K562 (cell line): Measurements from ENCODE around the gene NR6A1. TPM values are rescaled to one million over a fixed set of nuclear protein-coding genes. Genes with fewer than 3 reads are reported as not detected.

Source experiments
- ATAC-seq: fragments of 200-7000 bp; cut with Tn5 transposase; 3 replicates; pipeline ENCODE4 v1.9.1; 2020; ENCODE audit warnings: moderate library complexity
- BruUV-seq: library from RNA; stranded (reverse); fragments of 400-500 nt; replicated peaks from 2 replicates; lab custom pipeline; 2021; lab: Mats Ljungman, UMichigan
- CTCF ChIA-PET: fragments of 300-600 bp; formaldehyde crosslinking; extraction: SDS; loops from one replicate; lab custom pipeline; 2021; ENCODE audit warnings: low intra/inter-chr PET ratio; lab: Yijun Ruan, JAX
- POLR2A ChIA-PET: fragments of 300-600, 350-650 bp; sonication (Branson Sonifier 250); formaldehyde crosslinking; extraction: SDS; loops from one replicate; lab custom pipeline; 2021; ENCODE audit warnings: antibody characterized with exemption, inconsistent platforms; lab: Yijun Ruan, JAX
- DNase-seq, 4 experiments: peaks; one replicate each; pipeline versions ENCODE4 v3.0.0 to v3.0.0-alpha.2; 2011 to 2018; ENCODE audit warnings: low spot score in 3 of 4, mixed read lengths in 3 of 4; ENCODE audit errors: extremely low read depth in 1 of 4
- FAIRE-seq: peaks from 2 replicates; lab custom pipeline; 2011; peaks lifted over from hg19 to GRCh38; lab: Jason Lieb, UNC
- H2AFZ ChIP-seq: 2 replicates; pipeline ENCODE4 v1.6.0; 2011; ENCODE audit warnings: low read depth, low read length, control low read depth, inconsistent platforms
- H3K27ac ChIP-seq: fragments of 200-600 bp; 3 replicates; pipeline ENCODE4 v1.8.0; 2011; ENCODE audit warnings: low read depth, mild to moderate bottlenecking, control low read depth, inconsistent platforms, low read length, moderate library complexity, mixed read lengths; ENCODE audit errors: extremely low read depth
- H3K27me3 ChIP-seq, 2 experiments: fragments of 300-600 bp in 1 of 2; 2 replicates in 1 of 2; 3 replicates in 1 of 2; pipeline versions ENCODE4 v1.6.0 to v1.8.0; 2011; ENCODE audit warnings: inconsistent platforms in 2 of 2, low read length in 2 of 2, mild to moderate bottlenecking in 1 of 2, mixed read lengths in 1 of 2, moderate library complexity in 1 of 2; ENCODE audit not compliant: control insufficient read depth in 2 of 2, insufficient read depth in 2 of 2
- H3K36me3 ChIP-seq: fragments of 300-600 bp; 3 replicates; pipeline ENCODE4 v1.8.0; 2011; ENCODE audit warnings: mild to moderate bottlenecking, low read length, inconsistent platforms; ENCODE audit not compliant: control insufficient read depth, insufficient read depth
- H3K4me1 ChIP-seq, 2 experiments: fragments of 200-600 bp in 1 of 2; replicated peaks in 1 of 2; 2 replicates in 1 of 2; 3 replicates in 1 of 2; pipeline versions ENCODE4 v1.5.1 to v1.8.0; 2011; ENCODE audit warnings: inconsistent platforms in 2 of 2, low read length in 2 of 2, mild to moderate bottlenecking in 1 of 2, mixed read lengths in 1 of 2, moderate library complexity in 1 of 2; ENCODE audit not compliant: control insufficient read depth in 2 of 2, insufficient read depth in 2 of 2
- H3K4me2 ChIP-seq: 2 replicates; pipeline ENCODE4 v1.6.1; 2011; ENCODE audit warnings: low read length, control low read depth, inconsistent platforms, mixed read lengths; ENCODE audit not compliant: insufficient read depth
- H3K4me3 ChIP-seq: fragments of 200-600 bp; sonication (generic), shearing (Covaris generic); 2 replicates; pipeline ENCODE4 v1.5.1; 2016; ENCODE audit warnings: control low read depth, inconsistent platforms
- H3K79me2 ChIP-seq: fragments of 200-600 bp; 3 replicates; pipeline ENCODE4 v1.8.0; 2011; ENCODE audit warnings: low read length, inconsistent platforms; ENCODE audit not compliant: control insufficient read depth, insufficient read depth
- H3K9ac ChIP-seq, 2 experiments: 2 replicates each; pipeline versions ENCODE4 v1.6.0 to v1.6.1; 2011; ENCODE audit warnings: low read depth in 2 of 2, low read length in 2 of 2, control low read depth in 1 of 2, inconsistent platforms in 1 of 2, mild to moderate bottlenecking in 1 of 2, mixed read lengths in 1 of 2; ENCODE audit not compliant: insufficient read depth in 1 of 2
- H3K9me1 ChIP-seq: one replicate; pipeline ENCODE4 v1.6.0; 2011; ENCODE audit warnings: inconsistent platforms, mild to moderate bottlenecking, low read length, moderate library complexity; ENCODE audit not compliant: control insufficient read depth, insufficient read depth
- H3K9me3 ChIP-seq: replicated peaks from 2 replicates; pipeline ENCODE4 v1.5.1; 2011; ENCODE audit warnings: low read depth, low read length, inconsistent platforms; ENCODE audit not compliant: control insufficient read depth, insufficient read depth
- H4K20me1 ChIP-seq: replicated peaks from 2 replicates; pipeline ENCODE4 v1.6.1; 2011; ENCODE audit warnings: low read length, inconsistent platforms, mixed read lengths; ENCODE audit not compliant: control insufficient read depth, insufficient read depth
- CCAR2 ChIP-seq: fragments of 200-400 bp; formaldehyde crosslinking; IDR thresholded peaks from 2 replicates; pipeline ENCODE4 v1.6.1; 2017; ENCODE audit warnings: mild to moderate bottlenecking, low read depth, low read length
- DACH1 ChIP-seq: fragments of 450-650 bp; IDR thresholded peaks from 2 replicates; pipeline ENCODE4 v1.6.1; 2018; ENCODE audit not compliant: partially characterized antibody
- ELF1 ChIP-seq: fragments of 200-800 bp; sonication (Bioruptor generic); IDR thresholded peaks from 2 replicates; pipeline ENCODE4 v1.6.1; 2016; ENCODE audit warnings: missing genetic modification characterization, missing compliant biosample characterization
- ELF4 ChIP-seq: fragments of 450-650 bp; formaldehyde crosslinking; IDR thresholded peaks from 2 replicates; pipeline ENCODE4 v1.4.0; 2022; ENCODE audit warnings: missing genetic modification characterization
- HDAC1 ChIP-seq, 2 experiments: fragments of 450-650 bp; IDR thresholded peaks; 2 replicates each; pipeline ENCODE4 v1.6.1; 2016 to 2017; ENCODE audit warnings: inconsistent platforms in 1 of 2, mild to moderate bottlenecking in 1 of 2, moderate library complexity in 1 of 2
- JUND ChIP-seq, 2 experiments: IDR thresholded peaks; 2 replicates in 1 of 2; 3 replicates in 1 of 2; pipeline ENCODE4 v1.6.1; 2011; ENCODE audit warnings: borderline replicate concordance in 2 of 2, low read depth in 2 of 2, low read length in 2 of 2, improper control_type of control experiment in 1 of 2, missing biosample characterization in 1 of 2, missing genetic modification characterization in 1 of 2, missing genetic modification reagents in 1 of 2
- L3MBTL2 ChIP-seq: fragments of 450-650 bp; IDR thresholded peaks from 2 replicates; pipeline ENCODE4 v1.6.1; 2016; ENCODE audit warnings: mild to moderate bottlenecking, moderate library complexity
- NR4A1 ChIP-seq, 2 experiments: fragments of 250-450 bp in 1 of 2; fragments of 450-650 bp in 1 of 2; sonication (Bioruptor Pico) in 1 of 2; IDR thresholded peaks; 2 replicates each; pipeline versions ENCODE4 v1.4.0 to v1.6.1; 2016 to 2020; ENCODE audit warnings: mild to moderate bottlenecking in 2 of 2, missing compliant biosample characterization in 1 of 2, missing genetic modification characterization in 1 of 2, moderate library complexity in 1 of 2
- RBFOX2 ChIP-seq: fragments of 200-400 bp; formaldehyde crosslinking; IDR thresholded peaks from 2 replicates; pipeline ENCODE4 v1.6.1; 2017; ENCODE audit warnings: low read depth, mild to moderate bottlenecking, low read length, moderate library complexity
- SMARCC2 ChIP-seq: fragments of 450-650 bp; IDR thresholded peaks from 2 replicates; pipeline ENCODE4 v1.6.1; 2017; ENCODE audit warnings: antibody characterized with exemption, moderate library complexity, mild to moderate bottlenecking, low read depth
- YBX1 ChIP-seq: fragments of 450-650 bp; IDR thresholded peaks from 2 replicates; pipeline ENCODE4 v1.7.1; 2016; ENCODE audit warnings: mild to moderate bottlenecking
- ZFP30 ChIP-seq: fragments of 250-450 bp; sonication (Bioruptor Pico); IDR thresholded peaks from 2 replicates; pipeline ENCODE4 v1.8.0; 2022; ENCODE audit warnings: moderate library complexity, mild to moderate bottlenecking, inconsistent platforms, borderline replicate concordance
- ZFP36 ChIP-seq: fragments of 150-350 bp; IDR thresholded peaks from 2 replicates; pipeline ENCODE4 v1.6.1; 2018; ENCODE audit warnings: low read length, low read depth; ENCODE audit not compliant: partially characterized antibody
- ZNF133 ChIP-seq: fragments of 250-450 bp; sonication (Bioruptor Pico); IDR thresholded peaks from 2 replicates; pipeline ENCODE4 v1.4.0; 2020; ENCODE audit warnings: mild to moderate bottlenecking
- ZNF274 ChIP-seq: IDR thresholded peaks from 2 replicates; pipeline ENCODE4 v1.6.1; 2011; ENCODE audit warnings: low read depth, mild to moderate bottlenecking, low read length, moderate library complexity, borderline replicate concordance
- ZNF507 ChIP-seq: conservative IDR thresholded peaks from 2 replicates; pipeline ENCODE4 v1.6.1; 2017; ENCODE audit warnings: missing genetic modification characterization, missing compliant biosample characterization
- ZNF561 ChIP-seq: fragments of 450-650 bp; formaldehyde crosslinking; conservative IDR thresholded peaks from 2 replicates; pipeline ENCODE4 v1.4.0; 2020; ENCODE audit warnings: mild to moderate bottlenecking, moderate library complexity
- ZNF77 ChIP-seq: fragments of 250-450 bp; sonication (Bioruptor Pico); IDR thresholded peaks from 2 replicates; pipeline ENCODE4 v1.5.0; 2020
- WGBS: fragments of 100-300 bp; shearing (Covaris generic); methylation state at CpG from one replicate; pipeline ENCODE4 v1.1.6; 2016; ENCODE audit warnings: low coverage, mixed read lengths; ENCODE audit not compliant: insufficient coverage; ENCODE audit errors: missing lambda C conversion rate; 5-methylcytosine and 5-hydroxymethylcytosine counted together
- in situ Hi-C: fragments of 300-500 bp; cut with MboI; formaldehyde crosslinking; loops from 4 replicates; pipeline ENCODE4 v1.15.0; 2018; ENCODE audit warnings: inconsistent platforms, mixed read lengths
- intact Hi-C: fragments of 100-400 bp; cut with micrococcal nuclease; formaldehyde crosslinking; loops from 2 replicates; pipeline ENCODE4 v1.14.2; 2022
- polyA plus RNA-seq, 8 experiments: library from polyadenylated mRNA; depleted of rRNA in 4 of 8; stranded (reverse) in 5 of 8; unstranded in 3 of 8; fragments of >200 nt; fragmentation: Nextera tagmentation in 2 of 8; fragmentation: Illumina TruSeq in 1 of 8; extraction: Ambion mirVana in 2 of 8; extraction: Trizol in 1 of 8; gene quantifications; 2 replicates each; pipeline versions ENCODE4 v1.2.1 to v1.2.3, GENCODE V29; 2011 to 2014; ENCODE audit warnings: inconsistent platforms in 1 of 8, missing spikeins in 1 of 8
- total RNA-seq, 7 experiments: library from RNA; depleted of rRNA in 6 of 7; stranded (reverse); fragments of >200 nt in 6 of 7; fragmentation: Illumina TruSeq in 2 of 7; extraction: Trizol in 2 of 7; gene quantifications; 2 replicates each; pipeline versions ENCODE4 v1.2.1 to v1.2.3, GENCODE V29; 2011 to 2021; ENCODE audit warnings: low replicate concordance in 1 of 7
- TF ChIP-seq, protein P1 (sequence below): fragments of 200-400 bp; formaldehyde crosslinking; IDR thresholded peaks from 2 replicates; pipeline ENCODE4 v1.6.1; 2017; ENCODE audit warnings: mild to moderate bottlenecking, low read depth, low read length, moderate library complexity

The NR6A1 gene
- total and polyA plus RNA-seq, 9 of the 15 experiments (the other 6 are each of a cell fraction or from before 2014, with no cell fraction given) = 9.7 to 55.4 (median 28.3) TPM

DNA sequence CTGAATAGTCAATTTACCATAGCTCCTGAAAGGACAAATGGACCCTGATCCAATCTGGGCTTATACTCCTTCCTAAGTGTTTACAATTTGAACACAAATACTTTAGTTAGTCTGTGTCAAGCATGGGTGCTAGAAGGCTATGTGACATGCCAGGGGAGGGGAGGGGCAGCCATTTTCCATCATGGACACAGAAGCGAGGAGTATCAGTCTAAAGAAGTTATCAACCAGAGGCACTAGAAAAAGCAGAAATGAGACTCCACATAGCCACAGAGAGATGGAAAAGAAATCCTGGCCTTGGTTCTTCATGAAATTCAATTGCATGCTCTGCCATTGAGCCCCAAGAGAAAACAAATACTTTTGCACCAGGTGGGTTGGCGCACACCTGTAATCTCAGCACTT is 61.8 kb downstream of the NR6A1 start:
- no peaks in the 10 kb centered on the region for H3K9me3 ChIP-seq
- peaks cover 0 to 11% of the 10 kb centered on the region in 2 experiments; a peak in 2 of 5 replicates for H3K4me1 ChIP-seq
- H3K4me3 ChIP-seq = no peak overlapping the region
- H3K27ac ChIP-seq = no peak overlapping the region
- no peaks in the 10 kb centered on the region for H3K9me1 ChIP-seq
- no peak for FAIRE-seq
- ChIA-PET POLR2A (interaction anchor here (1.2 kb wide), 1 partner anchor 11 kb away, joined by 3 read pairs; no protein-coding TSS in a partner anchor), CTCF (interaction anchor here (0.7 to 4.2 kb wide), 3 partner anchors 12 to 159 kb away, joined by 3 to 147 read pairs (median 84); no protein-coding TSS in a partner anchor)
- H3K36me3 ChIP-seq = no peaks in the 10 kb centered on the region
- H2AFZ ChIP-seq = no peak overlapping the region
- no peaks in the 10 kb centered on the region for H3K27me3 ChIP-seq
- TF ChIP-seq JUND (IDR thresholded peaks at IDR 0.05; ENCODE audit: borderline replicate concordance, low read depth, low read length) (no peak), JUND (tag; IDR thresholded peaks at IDR 0.05; ENCODE audit: borderline replicate concordance, low read depth, low read length) (no peak), SMARCC2 (no peak), CCAR2 (no peak), ZFP36 (no peak), ELF4 (CRISPR knock-in tag) (no peak), ZNF561 (CRISPR knock-in tag) (no peak), YBX1 (no peak), ZNF507 (tag) (no peak), ZFP30 (no peak), DACH1 (no peak), L3MBTL2 (no peak), ZNF274 (no peak), NR4A1 (CRISPR knock-in tag; IDR thresholded peaks at IDR 0.05) (no peak), NR4A1 (tag; IDR thresholded peaks at IDR 0.05) (no peak), HDAC1 (IDR thresholded peaks at IDR 0.05) (no peak), ELF1 (no peak), ZNF77 (CRISPR knock-in tag) (no peak), ZNF133 (CRISPR knock-in tag) (no peak), RBFOX2 (no peak)
- TF ChIP-seq, protein P1, sequence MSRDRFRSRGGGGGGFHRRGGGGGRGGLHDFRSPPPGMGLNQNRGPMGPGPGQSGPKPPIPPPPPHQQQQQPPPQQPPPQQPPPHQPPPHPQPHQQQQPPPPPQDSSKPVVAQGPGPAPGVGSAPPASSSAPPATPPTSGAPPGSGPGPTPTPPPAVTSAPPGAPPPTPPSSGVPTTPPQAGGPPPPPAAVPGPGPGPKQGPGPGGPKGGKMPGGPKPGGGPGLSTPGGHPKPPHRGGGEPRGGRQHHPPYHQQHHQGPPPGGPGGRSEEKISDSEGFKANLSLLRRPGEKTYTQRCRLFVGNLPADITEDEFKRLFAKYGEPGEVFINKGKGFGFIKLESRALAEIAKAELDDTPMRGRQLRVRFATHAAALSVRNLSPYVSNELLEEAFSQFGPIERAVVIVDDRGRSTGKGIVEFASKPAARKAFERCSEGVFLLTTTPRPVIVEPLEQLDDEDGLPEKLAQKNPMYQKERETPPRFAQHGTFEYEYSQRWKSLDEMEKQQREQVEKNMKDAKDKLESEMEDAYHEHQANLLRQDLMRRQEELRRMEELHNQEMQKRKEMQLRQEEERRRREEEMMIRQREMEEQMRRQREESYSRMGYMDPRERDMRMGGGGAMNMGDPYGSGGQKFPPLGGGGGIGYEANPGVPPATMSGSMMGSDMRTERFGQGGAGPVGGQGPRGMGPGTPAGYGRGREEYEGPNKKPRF = no peak
- ATAC-seq = no peak
- in situ Hi-C loops = loop anchor here (5.0 to 25.0 kb wide), 2 partner anchors 92 to 297 kb away; partner anchors contain the start of gene PSMB7
- no peaks in the 10 kb centered on the region for H4K20me1 ChIP-seq
- intact Hi-C loops = no loop called here
- H3K9ac ChIP-seq = no peak overlapping the region
- DNase-seq = no peak
- H3K79me2 ChIP-seq = peaks cover 26% of the 10 kb centered on the region
- no TSS peak for BruUV-seq
- H3K4me2 ChIP-seq = no peak overlapping the region
- WGBS = 88% methylated on average over 2 of the region's 2 CpGs
